Neural crest cell (in vitro differentiated cells): ENCODE measurements around the gene PNN. TPM values are rescaled to one million over a fixed set of nuclear protein-coding genes. Genes with fewer than 3 reads are reported as not detected.
"Not testable (repeated sequence)": the region's sequence is repeated elsewhere in the genome, so short reads cannot be mapped to it uniquely, and the experiment has no call there.

Source experiments
- DNase-seq: peaks from one replicate; pipeline ENCODE4 v3.0.0; 2021; ENCODE audit warnings: low read depth, mixed read lengths, low spot score
- H3K27ac Mint-ChIP-seq: one replicate; pipeline ENCODE4 v1.8.0; 2021; ENCODE audit warnings: mild to moderate bottlenecking, mixed read lengths; ENCODE audit not compliant: unreplicated experiment
- H3K27me3 Mint-ChIP-seq: 2 replicates; pipeline ENCODE4 v1.8.0; 2021; ENCODE audit warnings: low read depth, mild to moderate bottlenecking, mixed read lengths
- H3K36me3 Mint-ChIP-seq: 2 replicates; pipeline ENCODE4 v1.8.0; 2021; ENCODE audit warnings: low read depth, mild to moderate bottlenecking, mixed read lengths
- H3K4me1 Mint-ChIP-seq: 2 replicates; pipeline ENCODE4 v1.8.0; 2021; ENCODE audit warnings: mixed read lengths
- H3K4me3 Mint-ChIP-seq: one replicate; pipeline ENCODE4 v1.8.0; 2021; ENCODE audit warnings: mild to moderate bottlenecking, mixed read lengths
- H3K9me3 Mint-ChIP-seq: 2 replicates; pipeline ENCODE4 v1.8.0; 2021; ENCODE audit warnings: mixed read lengths
- CTCF ChIP-seq: fragments of 200-600 bp; sonication (generic); conservative IDR thresholded peaks from 2 replicates; pipeline ENCODE4 v1.5.0; 2021; ENCODE audit warnings: antibody characterized with exemption, mild to moderate bottlenecking
- total RNA-seq: library from RNA; stranded (reverse); gene quantifications from 2 replicates; pipeline ENCODE4 v1.2.1, GENCODE V29; 2021

Gene PNN
- total RNA-seq, 1 donor from 2014 or later, result 128 TPM

GRCh38 chr14:39219075-39219499 lies 44.0 kb downstream of the PNN start:
- Mint-ChIP-seq H3K27me3 (no peaks in the 10 kb centered on the region), H3K4me1 (no peaks in the 10 kb centered on the region), H3K36me3 (no peaks in the 10 kb centered on the region), H3K27ac (no peak overlapping the region), H3K4me3 (no peak overlapping the region), H3K9me3 (no peaks in the 10 kb centered on the region)
- no peak for TF ChIP-seq CTCF
- DNase-seq, result no peak

GRCh38 chr14:39220473-39220872 lies 45.4 kb downstream of the PNN start:
- H3K36me3 Mint-ChIP-seq, H3K4me3 Mint-ChIP-seq, DNase-seq, H3K27ac Mint-ChIP-seq, H3K9me3 Mint-ChIP-seq, H3K27me3 Mint-ChIP-seq, H3K4me1 Mint-ChIP-seq: not testable (repeated sequence)

- no peak for DNase-seq
- H3K4me3 Mint-ChIP-seq, result no peak overlapping the region
- no peak for TF ChIP-seq CTCF
- H3K36me3 Mint-ChIP-seq, result no peaks in the 10 kb centered on the region
- H3K27me3 Mint-ChIP-seq, result no peaks in the 10 kb centered on the region
- no peak overlapping the region for H3K27ac Mint-ChIP-seq
- H3K4me1 Mint-ChIP-seq, result no peaks in the 10 kb centered on the region
- H3K9me3 Mint-ChIP-seq, result no peaks in the 10 kb centered on the region
Measured at GRCh38 chr14:39228044-39228443, 53.0 kb downstream of the PNN start.

- H3K27me3 Mint-ChIP-seq, result no peaks in the 10 kb centered on the region
- no peak overlapping the region for H3K27ac Mint-ChIP-seq
- H3K9me3 Mint-ChIP-seq, result no peaks in the 10 kb centered on the region
- H3K4me3 Mint-ChIP-seq, result no peak overlapping the region
- no peaks in the 10 kb centered on the region for H3K36me3 Mint-ChIP-seq
- DNase-seq, result no peak
- H3K4me1 Mint-ChIP-seq, result no peaks in the 10 kb centered on the region
- TF ChIP-seq CTCF, result no peak
Measured at GRCh38 chr14:39228509-39229221, 53.6 kb downstream of the PNN start.

- no peaks in the 10 kb centered on the region for H3K9me3 Mint-ChIP-seq
- DNase-seq, result no peak
- H3K27me3 Mint-ChIP-seq, result no peaks in the 10 kb centered on the region
- TF ChIP-seq CTCF, result no peak
- H3K4me3 Mint-ChIP-seq, result no peak overlapping the region
- no peaks in the 10 kb centered on the region for H3K4me1 Mint-ChIP-seq
- H3K36me3 Mint-ChIP-seq, result no peaks in the 10 kb centered on the region
- no peak overlapping the region for H3K27ac Mint-ChIP-seq
Measured at GRCh38 chr14:39229222-39229543, 54.1 kb downstream of the PNN start.

- no peak overlapping the region for H3K27ac Mint-ChIP-seq
- H3K27me3 Mint-ChIP-seq, result no peaks in the 10 kb centered on the region
- no peak for TF ChIP-seq CTCF
- no peaks in the 10 kb centered on the region for H3K4me1 Mint-ChIP-seq
- DNase-seq, result no peak
- H3K4me3 Mint-ChIP-seq, result no peak overlapping the region
- no peaks in the 10 kb centered on the region for H3K9me3 Mint-ChIP-seq
- H3K36me3 Mint-ChIP-seq, result no peaks in the 10 kb centered on the region
Measured at GRCh38 chr14:39229601-39230110, 54.6 kb downstream of the PNN start.
